Loucy (cell line): ENCODE data around the gene CYP27A1.

Experiments
- H2AFZ ChIP-seq: fragments of 200-600 bp; sonication (generic); 2 replicates; pipeline ENCODE4 v1.6.0; 2016; ENCODE audit warnings: antibody characterized with exemption, mild to moderate bottlenecking, low read length, moderate library complexity
- H3F3A ChIP-seq: fragments of 200-600 bp; 2 replicates; pipeline ENCODE4 v1.6.0; 2016; ENCODE audit warnings: antibody characterized with exemption, low read depth, mild to moderate bottlenecking
- H3K27me3 ChIP-seq: fragments of 200-600 bp; sonication (generic); 2 replicates; pipeline ENCODE4 v1.6.1; 2014; ENCODE audit warnings: low read length, mild to moderate bottlenecking; ENCODE audit not compliant: insufficient read depth, poor library complexity, severe bottlenecking
- H3K36me3 ChIP-seq: fragments of 200-600 bp; sonication (generic); 2 replicates; pipeline ENCODE4 v1.6.1; 2016; ENCODE audit warnings: low read length; ENCODE audit not compliant: insufficient read depth
- H3K4me1 ChIP-seq: fragments of 200-600 bp; sonication (generic); 2 replicates; pipeline ENCODE4 v1.5.1; 2014; ENCODE audit warnings: low read length, mild to moderate bottlenecking; ENCODE audit not compliant: insufficient read depth, poor library complexity, severe bottlenecking
- H3K4me2 ChIP-seq: fragments of 200-600 bp; sonication (generic); 2 replicates; pipeline ENCODE4 v1.6.0; 2014; ENCODE audit warnings: antibody characterized with exemption, low read length, low read depth, mild to moderate bottlenecking; ENCODE audit not compliant: poor library complexity, severe bottlenecking
- H3K4me3 ChIP-seq: fragments of 200-600 bp; sonication (generic); 2 replicates; pipeline ENCODE4 v1.5.1; 2014; ENCODE audit warnings: low read length, mild to moderate bottlenecking, mixed read lengths; ENCODE audit not compliant: poor library complexity, severe bottlenecking
- H3K79me2 ChIP-seq: fragments of 200-600 bp; sonication (generic); 2 replicates; pipeline ENCODE4 v1.6.1; 2014; ENCODE audit warnings: low read length; ENCODE audit not compliant: insufficient read depth
- H3K9ac ChIP-seq: fragments of 200-600 bp; sonication (generic); 2 replicates; pipeline ENCODE4 v1.6.0; 2014; ENCODE audit warnings: mild to moderate bottlenecking, low read depth, low read length, moderate library complexity; ENCODE audit not compliant: poor library complexity, severe bottlenecking
- H3K9me2 ChIP-seq: fragments of 200-600 bp; sonication (generic); replicated peaks from 2 replicates; pipeline ENCODE4 v1.6.1; 2016; ENCODE audit warnings: low read depth, low read length, mixed read lengths
- H3K9me3 ChIP-seq: fragments of 200-600 bp; sonication (generic); 2 replicates; pipeline ENCODE4 v1.6.1; 2014; ENCODE audit warnings: mild to moderate bottlenecking, antibody characterized with exemption, low read length, low read depth; ENCODE audit not compliant: insufficient read depth
- H4K20me1 ChIP-seq: fragments of 200-600 bp; sonication (generic); 2 replicates; pipeline ENCODE4 v1.6.0; 2014; ENCODE audit warnings: antibody characterized with exemption, low read length, mild to moderate bottlenecking; ENCODE audit not compliant: insufficient read depth, poor library complexity, severe bottlenecking
- EZH2phosphoT487 ChIP-seq: fragments of 200-600 bp; IDR thresholded peaks from 2 replicates; pipeline ENCODE4 v1.6.1; 2018; ENCODE audit warnings: antibody characterized with exemption, mild to moderate bottlenecking, moderate library complexity, borderline replicate concordance
- TF ChIP-seq, protein P1 (sequence below): fragments of 200-600 bp; sonication (generic); conservative IDR thresholded peaks from 2 replicates; pipeline ENCODE4 v1.5.1; 2014; ENCODE audit warnings: mild to moderate bottlenecking, antibody characterized with exemption, low read length

CYP27A1 gene

DNA sequence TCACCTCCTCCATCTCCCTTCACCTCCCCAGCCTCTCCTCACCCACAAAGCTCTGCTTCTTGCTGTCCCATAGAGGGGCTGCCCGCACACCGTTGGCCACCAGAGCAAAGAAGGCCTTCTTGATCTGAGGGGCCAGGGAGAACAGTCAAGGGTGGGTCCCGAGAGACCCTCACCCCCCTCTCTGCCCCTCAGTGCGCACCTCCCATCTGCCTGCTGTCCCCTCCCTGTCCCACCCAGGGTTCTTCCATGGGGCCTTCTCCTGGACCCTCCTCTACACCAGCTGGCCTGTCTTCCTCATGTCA is 46.5 kb downstream of the CYP27A1 start:
- H3K4me2 ChIP-seq, result no peak overlapping the region
- H2AFZ ChIP-seq, result no peak overlapping the region
- H3K9ac ChIP-seq, result no peak overlapping the region
- no peaks in the 10 kb centered on the region for H3K4me1 ChIP-seq
- no peaks in the 10 kb centered on the region for H3F3A ChIP-seq
- no peak overlapping the region for H3K4me3 ChIP-seq
- H3K9me3 ChIP-seq, result no peaks in the 10 kb centered on the region
- H4K20me1 ChIP-seq, result no peaks in the 10 kb centered on the region
- no peaks in the 10 kb centered on the region for H3K36me3 ChIP-seq
- H3K27me3 ChIP-seq, result no peaks in the 10 kb centered on the region
- H3K9me2 ChIP-seq, result no peaks in the 10 kb centered on the region
- H3K79me2 ChIP-seq, result no peaks in the 10 kb centered on the region
- TF ChIP-seq, protein P1, sequence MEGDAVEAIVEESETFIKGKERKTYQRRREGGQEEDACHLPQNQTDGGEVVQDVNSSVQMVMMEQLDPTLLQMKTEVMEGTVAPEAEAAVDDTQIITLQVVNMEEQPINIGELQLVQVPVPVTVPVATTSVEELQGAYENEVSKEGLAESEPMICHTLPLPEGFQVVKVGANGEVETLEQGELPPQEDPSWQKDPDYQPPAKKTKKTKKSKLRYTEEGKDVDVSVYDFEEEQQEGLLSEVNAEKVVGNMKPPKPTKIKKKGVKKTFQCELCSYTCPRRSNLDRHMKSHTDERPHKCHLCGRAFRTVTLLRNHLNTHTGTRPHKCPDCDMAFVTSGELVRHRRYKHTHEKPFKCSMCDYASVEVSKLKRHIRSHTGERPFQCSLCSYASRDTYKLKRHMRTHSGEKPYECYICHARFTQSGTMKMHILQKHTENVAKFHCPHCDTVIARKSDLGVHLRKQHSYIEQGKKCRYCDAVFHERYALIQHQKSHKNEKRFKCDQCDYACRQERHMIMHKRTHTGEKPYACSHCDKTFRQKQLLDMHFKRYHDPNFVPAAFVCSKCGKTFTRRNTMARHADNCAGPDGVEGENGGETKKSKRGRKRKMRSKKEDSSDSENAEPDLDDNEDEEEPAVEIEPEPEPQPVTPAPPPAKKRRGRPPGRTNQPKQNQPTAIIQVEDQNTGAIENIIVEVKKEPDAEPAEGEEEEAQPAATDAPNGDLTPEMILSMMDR, result no peak
- no peak for TF ChIP-seq EZH2phosphoT487

DNA sequence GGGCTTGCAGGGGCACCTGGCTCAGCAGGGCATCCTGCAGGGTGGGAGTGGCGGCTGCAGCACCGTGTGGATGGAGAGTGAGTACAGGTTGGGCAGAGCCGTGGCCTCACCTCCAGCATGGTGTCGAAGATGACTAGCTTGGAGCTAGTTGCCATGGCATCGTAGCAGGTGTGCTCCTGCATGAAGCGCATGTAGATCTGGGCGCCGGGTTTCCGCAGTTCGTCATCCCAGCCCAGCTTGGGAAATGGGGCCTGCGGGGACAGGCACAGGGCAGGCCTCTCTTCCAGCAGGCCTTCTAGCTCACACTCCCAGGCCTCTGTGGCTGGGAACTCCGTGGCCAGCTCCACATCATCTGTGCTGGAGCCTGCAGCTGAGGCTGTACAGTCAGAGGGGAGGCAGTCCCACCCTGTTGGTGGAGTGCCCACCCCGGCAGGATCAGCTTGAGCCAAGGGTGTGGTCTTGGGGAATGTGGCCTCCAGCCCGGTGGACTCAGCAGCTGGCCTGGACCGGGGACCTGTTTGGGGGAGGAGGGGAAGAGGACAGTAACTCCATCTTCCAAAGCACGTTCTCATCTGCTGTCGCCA is 48.0 kb downstream of the CYP27A1 start:
- TF ChIP-seq, protein P1, result no peak
- no peak for TF ChIP-seq EZH2phosphoT487
- Histone ChIP-seq H3F3A (no peaks in the 10 kb centered on the region), H3K79me2 (no peaks in the 10 kb centered on the region), H3K4me3 (no peak overlapping the region), H2AFZ (no peak overlapping the region), H3K4me1 (no peaks in the 10 kb centered on the region), H3K9ac (no peak overlapping the region), H3K9me3 (no peaks in the 10 kb centered on the region), H4K20me1 (no peaks in the 10 kb centered on the region), H3K36me3 (no peaks in the 10 kb centered on the region), H3K27me3 (no peaks in the 10 kb centered on the region), H3K4me2 (no peak overlapping the region), H3K9me2 (no peaks in the 10 kb centered on the region)

DNA sequence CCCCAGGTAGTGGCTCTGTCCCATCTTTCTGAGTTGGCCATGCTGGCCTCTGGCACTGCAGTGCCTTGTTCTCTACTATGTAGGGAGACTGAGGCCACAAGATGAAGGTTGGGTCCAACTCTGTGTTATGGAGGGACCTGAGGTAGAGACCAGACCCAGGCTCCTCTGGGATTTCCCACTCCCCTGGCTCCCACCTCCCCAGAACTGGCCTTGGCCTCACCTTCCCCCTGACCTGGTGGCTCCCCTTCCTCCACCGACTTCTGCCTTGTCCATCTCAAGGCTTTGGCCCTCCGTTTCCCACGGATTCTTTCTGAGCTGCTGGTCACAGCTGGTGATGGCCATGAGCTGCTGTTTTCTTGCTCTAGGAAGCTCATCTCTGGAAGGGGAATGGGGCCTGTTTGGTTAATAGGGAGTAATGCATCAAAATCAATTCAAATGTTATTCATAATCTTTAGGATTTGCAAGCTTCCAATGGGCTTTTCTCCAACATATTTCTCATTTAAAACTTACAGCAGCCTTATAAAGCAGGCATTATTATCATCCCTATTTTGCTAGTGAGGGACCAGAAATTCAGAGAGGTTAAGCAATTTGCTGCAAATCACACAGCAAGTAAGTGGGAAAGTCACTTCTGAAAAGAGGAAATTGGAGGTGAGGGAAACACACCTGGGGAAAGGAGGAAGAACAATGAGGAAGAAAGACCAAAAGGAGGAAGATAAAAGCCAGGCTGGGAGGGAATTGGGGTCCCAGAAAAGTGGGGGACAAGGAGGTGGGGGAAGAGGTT is 48.8 kb downstream of the CYP27A1 start:
- Histone ChIP-seq H3K4me1 (no peaks in the 10 kb centered on the region), H3K79me2 (no peaks in the 10 kb centered on the region), H4K20me1 (no peaks in the 10 kb centered on the region), H3K27me3 (no peaks in the 10 kb centered on the region), H3K9me2 (no peaks in the 10 kb centered on the region), H3K36me3 (no peaks in the 10 kb centered on the region), H2AFZ (no peak overlapping the region), H3K4me2 (no peak overlapping the region), H3K9me3 (no peaks in the 10 kb centered on the region), H3K9ac (no peak overlapping the region), H3F3A (no peaks in the 10 kb centered on the region), H3K4me3 (no peak overlapping the region)
- TF ChIP-seq EZH2phosphoT487, result no peak
- TF ChIP-seq, protein P1, result no peak
